H1 (cell line): ENCODE measurements around the gene LRP1. TPM values are rescaled to one million over a fixed set of nuclear protein-coding genes. Genes with fewer than 3 reads are reported as not detected.
A peak's percentile ranks its signal among the peaks of the same experiment; 100 is the strongest.

Source experiments
- CTCF ChIA-PET: fragments of 300-600 bp; sonication (Branson Sonifier 250); formaldehyde crosslinking; loops from one replicate; lab custom pipeline; 2021; ENCODE audit not compliant: partially characterized antibody; lab: Charles Lee
- POLR2A ChIA-PET: fragments of 300-600 bp; sonication (Branson Sonifier 250); formaldehyde crosslinking; loops from one replicate; lab custom pipeline; 2021; ENCODE audit warnings: inconsistent platforms; ENCODE audit not compliant: partially characterized antibody; lab: Charles Lee
- DNase-seq, 2 experiments: peaks; one replicate each; pipeline versions ENCODE4 v3.0.0 to v3.0.0-alpha.2; 2010 to 2022; ENCODE audit warnings: low spot score in 2 of 2, low read depth in 1 of 2, mixed read lengths in 1 of 2
- FAIRE-seq: peaks from 2 replicates; lab custom pipeline; 2011; peaks lifted over from hg19 to GRCh38; lab: Jason Lieb, UNC
- H2AFZ ChIP-seq: 2 replicates; pipeline ENCODE4 v1.8.1; 2012; ENCODE audit warnings: low read length, inconsistent platforms
- H2AK5ac ChIP-seq: 2 replicates; pipeline ENCODE4 v1.6.1; 2013; ENCODE audit warnings: low read depth, low read length
- H2BK120ac ChIP-seq: replicated peaks from 2 replicates; pipeline ENCODE3; 2013; ENCODE audit warnings: low read depth, low read length, inconsistent platforms
- H2BK12ac ChIP-seq: 2 replicates; pipeline ENCODE4 v1.6.1; 2013; ENCODE audit warnings: low read depth, low read length
- H2BK15ac ChIP-seq: 2 replicates; pipeline ENCODE4 v1.6.1; 2013; ENCODE audit warnings: low read length
- H2BK20ac ChIP-seq: 2 replicates; pipeline ENCODE4 v1.6.1; 2013; ENCODE audit warnings: low read length
- H2BK5ac ChIP-seq: 2 replicates; pipeline ENCODE4 v1.6.1; 2013; ENCODE audit warnings: low read depth, low read length
- H3K14ac ChIP-seq: 2 replicates; pipeline ENCODE4 v1.6.1; 2013; ENCODE audit warnings: inconsistent platforms; ENCODE audit not compliant: insufficient read length
- H3K18ac ChIP-seq: 2 replicates; pipeline ENCODE4 v1.6.1; 2013; ENCODE audit warnings: low read length; ENCODE audit errors: extremely low read depth
- H3K23ac ChIP-seq: 2 replicates; pipeline ENCODE4 v1.6.1; 2013; ENCODE audit warnings: inconsistent platforms; ENCODE audit not compliant: insufficient read length
- H3K23me2 ChIP-seq: 2 replicates; pipeline ENCODE4 v1.6.1; 2013; ENCODE audit warnings: low read depth, low read length
- H3K27ac ChIP-seq: 2 replicates; pipeline ENCODE4 v1.6.1; 2011; ENCODE audit warnings: low read depth, low read length, inconsistent platforms
- H3K27me3 ChIP-seq, 4 experiments: replicated peaks in 1 of 4; 1 replicate in 1 of 4; 2 replicates in 3 of 4; pipeline versions ENCODE4 v1.6.1 to v1.8.1; 2011 to 2013; ENCODE audit warnings: low read length in 3 of 4, mild to moderate bottlenecking in 3 of 4, inconsistent platforms in 2 of 4, mixed read lengths in 2 of 4, moderate library complexity in 1 of 4; ENCODE audit not compliant: control insufficient read depth in 3 of 4, insufficient read depth in 3 of 4; ENCODE audit errors: extremely low read depth in 1 of 4
- H3K36me3 ChIP-seq, 4 experiments: 2 replicates each; pipeline versions ENCODE4 v1.6.1 to v1.8.1; 2011 to 2013; ENCODE audit warnings: mild to moderate bottlenecking in 4 of 4, low read length in 3 of 4, moderate library complexity in 2 of 4, control low read depth in 1 of 4, inconsistent platforms in 1 of 4; ENCODE audit not compliant: insufficient read depth in 4 of 4, control insufficient read depth in 2 of 4
- H3K4ac ChIP-seq: replicated peaks from 2 replicates; pipeline ENCODE3; 2013; ENCODE audit warnings: low read length, low read depth, mixed read lengths, inconsistent platforms; ENCODE audit not compliant: insufficient read length
- H3K4me1 ChIP-seq, 4 experiments: replicated peaks in 1 of 4; 1 replicate in 1 of 4; 2 replicates in 3 of 4; pipeline versions ENCODE4 v1.6.1 to v1.8.1; 2011 to 2013; ENCODE audit warnings: low read length in 3 of 4, inconsistent platforms in 2 of 4, mixed read lengths in 1 of 4; ENCODE audit not compliant: insufficient read depth in 4 of 4, control insufficient read depth in 3 of 4
- H3K4me2 ChIP-seq, 2 experiments: 2 replicates each; pipeline versions ENCODE4 v1.6.1 to v1.8.1; 2011 to 2013; ENCODE audit warnings: low read depth in 2 of 2, low read length in 2 of 2, control low read depth in 1 of 2, inconsistent platforms in 1 of 2, mild to moderate bottlenecking in 1 of 2; ENCODE audit not compliant: insufficient read depth in 1 of 2
- H3K4me3 ChIP-seq, 4 experiments: fragments of 200-600, 300-600 bp in 1 of 4; sonication (generic), shearing (Covaris generic), sonication (Bioruptor Twin) in 1 of 4; 2 replicates each; pipeline versions ENCODE4 v1.5.1 to v1.8.1; 2011 to 2016; ENCODE audit warnings: low read length in 4 of 4, low read depth in 3 of 4, control low read depth in 2 of 4, inconsistent platforms in 2 of 4, mild to moderate bottlenecking in 2 of 4, mixed read lengths in 1 of 4, moderate library complexity in 1 of 4; ENCODE audit not compliant: insufficient read depth in 2 of 4; ENCODE audit errors: extremely low read depth in 1 of 4
- H3K56ac ChIP-seq: replicated peaks from 2 replicates; pipeline ENCODE3; 2013; ENCODE audit warnings: low read depth, mild to moderate bottlenecking, mixed read lengths, low read length, inconsistent platforms; ENCODE audit not compliant: insufficient read length
- H3K79me1 ChIP-seq: 2 replicates; pipeline ENCODE4 v1.6.1; 2013; ENCODE audit warnings: low read depth, low read length, control low read depth
- H3K79me2 ChIP-seq, 2 experiments: 2 replicates each; pipeline versions ENCODE4 v1.6.1 to v1.8.1; 2012 to 2013; ENCODE audit warnings: low read length in 2 of 2, mild to moderate bottlenecking in 2 of 2, inconsistent platforms in 1 of 2; ENCODE audit not compliant: insufficient read depth in 2 of 2, control insufficient read depth in 1 of 2
- H3K9ac ChIP-seq, 4 experiments: replicated peaks in 1 of 4; 1 replicate in 1 of 4; 2 replicates in 3 of 4; pipeline versions ENCODE4 v1.6.1 to v1.8.1; 2011 to 2013; ENCODE audit warnings: low read depth in 3 of 4, low read length in 3 of 4, control low read depth in 2 of 4, mild to moderate bottlenecking in 2 of 4, moderate library complexity in 2 of 4, inconsistent platforms in 1 of 4; ENCODE audit errors: extremely low read depth in 1 of 4
- H3K9me3 ChIP-seq, 2 experiments: 2 replicates each; pipeline versions ENCODE4 v1.6.1 to v1.8.1; 2012 to 2013; ENCODE audit warnings: mild to moderate bottlenecking in 2 of 2, moderate library complexity in 2 of 2, control low read depth in 1 of 2, inconsistent platforms in 1 of 2, low read depth in 1 of 2, low read length in 1 of 2, mixed read lengths in 1 of 2; ENCODE audit not compliant: insufficient read depth in 2 of 2
- H4K20me1 ChIP-seq, 2 experiments: replicated peaks in 1 of 2; 2 replicates each; pipeline versions ENCODE3 to v1.8.1; 2011 to 2013; ENCODE audit warnings: inconsistent platforms in 2 of 2, low read length in 2 of 2, mild to moderate bottlenecking in 1 of 2; ENCODE audit not compliant: insufficient read depth in 2 of 2, control insufficient read depth in 1 of 2
- H4K5ac ChIP-seq: 2 replicates; pipeline ENCODE4 v1.6.1; 2013; ENCODE audit warnings: low read length, low read depth, mixed read lengths, inconsistent platforms; ENCODE audit not compliant: insufficient read length
- H4K8ac ChIP-seq: 2 replicates; pipeline ENCODE4 v1.8.0; 2013; ENCODE audit warnings: mild to moderate bottlenecking, moderate library complexity, low read length, inconsistent platforms; ENCODE audit not compliant: insufficient read depth; ENCODE audit errors: extremely low read depth
- H4K91ac ChIP-seq: replicated peaks from 2 replicates; pipeline ENCODE3; 2013; ENCODE audit warnings: low read length, mixed read lengths, inconsistent platforms; ENCODE audit not compliant: insufficient read length
- EP300 ChIP-seq, 2 experiments: IDR thresholded peaks; 1 replicate in 1 of 2; 2 replicates in 1 of 2; pipeline ENCODE4 v1.6.1; 2011 to 2012; ENCODE audit warnings: low read depth in 2 of 2, low read length in 2 of 2, mild to moderate bottlenecking in 2 of 2, borderline replicate concordance in 1 of 2, inconsistent platforms in 1 of 2, moderate library complexity in 1 of 2
- EZH2 ChIP-seq: fragments of 200-600 bp; sonication (generic); IDR thresholded peaks from 2 replicates; pipeline ENCODE4 v1.7.1; 2012; ENCODE audit warnings: low read depth, mild to moderate bottlenecking, moderate library complexity, low read length, inconsistent platforms; ENCODE audit not compliant: severe bottlenecking
- KDM5A ChIP-seq: fragments of 200-600 bp; IDR thresholded peaks from 2 replicates; pipeline ENCODE4 v1.7.1; 2012; ENCODE audit warnings: mild to moderate bottlenecking, low read length, inconsistent platforms, mixed read lengths
- NANOG ChIP-seq: IDR thresholded peaks from 2 replicates; pipeline ENCODE4 v1.6.1; 2011; ENCODE audit warnings: low read length, low read depth, mild to moderate bottlenecking, inconsistent platforms; ENCODE audit not compliant: insufficient read depth, poor library complexity, severe bottlenecking
- RNF2 ChIP-seq: fragments of 200-900, 300-1000 bp; sonication (generic); IDR thresholded peaks from 2 replicates; pipeline ENCODE4 v1.7.1; 2016; ENCODE audit warnings: borderline replicate concordance, low read depth, mild to moderate bottlenecking, antibody characterized with exemption, low read length; ENCODE audit not compliant: poor library complexity, severe bottlenecking; ENCODE audit errors: missing control alignments
- RXRA ChIP-seq: IDR thresholded peaks from 2 replicates; pipeline ENCODE4 v1.6.1; 2011; ENCODE audit warnings: low read depth, mild to moderate bottlenecking, low read length, moderate library complexity; ENCODE audit not compliant: insufficient read depth
- SIN3A ChIP-seq, 2 experiments: IDR thresholded peaks in 1 of 2; conservative IDR thresholded peaks in 1 of 2; 2 replicates each; pipeline ENCODE4 v1.6.1; 2011 to 2012; ENCODE audit warnings: low read length in 2 of 2, improper control_type of control experiment in 1 of 2, low read depth in 1 of 2, mild to moderate bottlenecking in 1 of 2
- TBP ChIP-seq: IDR thresholded peaks from 2 replicates; pipeline ENCODE4 v1.6.1; 2011; ENCODE audit warnings: low read depth, low read length, improper control_type of control experiment
- WGBS, 2 experiments: shearing (Covaris generic) in 1 of 2; methylation state at CpG; one replicate each; pipeline versions ENCODE4 v1.1.6 to v1.1.7; 2013 to 2015; ENCODE audit warnings: low lambda C conversion rate in 2 of 2, mixed read lengths in 2 of 2, inconsistent platforms in 1 of 2, low coverage in 1 of 2, missing lambda C conversion rate in 1 of 2; ENCODE audit not compliant: insufficient replicate concordance in 2 of 2, insufficient coverage in 1 of 2, insufficient read length in 1 of 2; ENCODE audit errors: extremely low coverage in 1 of 2, missing lambda C conversion rate in 1 of 2; 5-methylcytosine and 5-hydroxymethylcytosine counted together
- polyA plus RNA-seq, 7 experiments: library from polyadenylated mRNA; depleted of rRNA in 3 of 7; stranded (reverse) in 5 of 7; unstranded in 2 of 7; fragments of >200 nt in 5 of 7; fragments of 200-250 nt in 2 of 7; gene quantifications; 1 replicate in 5 of 7; 2 replicates in 1 of 7; 4 replicates in 1 of 7; pipeline versions ENCODE4 v1.2.1 to v1.2.3, GENCODE V29; 2011 to 2013; ENCODE audit warnings: missing spikeins in 2 of 7, mixed read lengths in 2 of 7
- total RNA-seq: library from RNA; stranded (reverse); fragmentation: NEBNext Ultra II Directional; extraction: Animal tissue kit (Norgen Biotek cat#: 25700); gene quantifications from 2 replicates; pipeline ENCODE4 v1.2.1, GENCODE V29; 2021
- TF ChIP-seq, protein P1 (sequence below): IDR thresholded peaks from 2 replicates; pipeline ENCODE4 v1.6.1; 2012; ENCODE audit warnings: inconsistent platforms

Gene LRP1
- total and polyA plus RNA-seq, 2 of the 8 experiments (the other 6 are each of a cell fraction or from before 2014, with no cell fraction given): 35.3 to 92.5 TPM

DNA sequence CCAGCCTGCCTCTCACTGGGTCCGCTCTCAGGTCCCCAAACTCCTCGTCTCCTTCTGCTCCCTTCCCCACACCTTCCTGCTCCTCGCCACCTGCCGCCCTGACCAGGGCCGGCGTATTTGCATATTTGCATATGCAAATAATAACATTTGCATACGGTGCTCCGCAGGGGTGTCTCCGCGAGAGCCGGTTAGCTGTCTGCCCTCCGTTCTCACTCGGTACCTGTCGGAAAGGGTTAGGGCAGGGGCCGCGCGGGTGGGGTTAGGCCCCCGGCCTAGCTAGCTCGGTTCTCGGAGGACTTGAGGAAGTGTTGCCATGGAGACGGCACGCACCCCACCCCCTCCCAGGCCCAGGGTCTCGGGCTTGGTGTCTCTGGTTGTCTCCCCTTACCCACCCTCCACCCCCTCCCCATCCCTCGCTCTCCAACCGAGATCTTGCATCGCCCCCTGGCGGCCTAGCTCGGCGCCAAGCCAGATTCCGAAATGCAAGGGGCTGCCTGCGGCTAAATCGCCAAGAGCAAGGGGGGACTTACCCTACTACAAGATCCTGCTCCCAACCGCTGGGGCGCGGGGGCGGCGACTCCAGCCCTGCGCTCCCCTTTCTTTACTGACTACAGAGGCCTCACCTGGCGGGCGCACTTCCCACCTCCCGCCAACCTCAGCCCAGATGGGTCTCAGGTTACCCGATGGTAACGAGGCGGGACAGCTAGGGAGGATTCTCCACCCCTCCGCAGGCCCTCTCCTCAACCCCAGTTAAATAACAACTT, 114.6 kb downstream of the LRP1 start:
- WGBS, 2 experiments: 1% methylated on average over 34 of the region's 45 CpGs; no CpG with 5 or more reads in 1 of the 2 experiments
- Histone ChIP-seq H3K14ac (no peak overlapping the region), H4K8ac (no peak overlapping the region; the same call in 1 of the 2 replicates), H3K79me1 (no peaks in the 10 kb centered on the region), H3K27ac (no peak overlapping the region), H2BK12ac (0 out of 2 replicates have a peak overlapping the region, but pooled peaks have one; percentile 27), H3K79me2 (no peaks in the 10 kb centered on the region), H2BK15ac (no peak overlapping the region), H3K56ac (no peak overlapping the region), H3K18ac (no peak overlapping the region), H4K20me1 (peaks cover 2 to 8% of the 10 kb centered on the region in 2 experiments), H3K4ac (no peak overlapping the region), H2BK5ac (no peak overlapping the region; the same call in 1 of the 2 replicates), H2BK20ac (0 out of 2 replicates have a peak overlapping the region, but pooled peaks have one; percentile 48), H3K9ac (peak overlapping the region in 2 of 4 experiments; percentile 42 to 48; a peak in 2 of 7 replicates), H3K4me1 (peaks cover 5 to 42% (median 28%) of the 10 kb centered on the region in 4 experiments), H3K4me2 (peak overlapping the region; percentile 89 to 91), H3K23ac (no peak overlapping the region), H4K91ac (no peak overlapping the region), H4K5ac (no peak overlapping the region), H3K9me3 (no peaks in the 10 kb centered on the region), H3K23me2 (peaks cover 25% of the 10 kb centered on the region), H2BK120ac (no peak overlapping the region), H3K36me3 (no peaks in the 10 kb centered on the region), H2AFZ (no peak overlapping the region), H3K27me3 (peaks cover 40 to 59% (median 53%) of the 10 kb centered on the region in 4 experiments), H2AK5ac (no peak overlapping the region), H3K4me3 (peak overlapping the region; percentile 36 to 67 (median 56))
- peak; percentile 89 to 100 for DNase-seq
- CTCF ChIA-PET: interaction anchor here (0.5 to 27.9 kb wide), 29 partner anchors 8 to 606 kb away, joined by 3 to 726 read pairs (median 4); partner anchors contain the start of genes GLI1, INHBE, NXPH4 and SHMT2
- no peak for FAIRE-seq
- POLR2A ChIA-PET: interaction anchor here (0.7 to 23.7 kb wide), 13 partner anchors 13 to 277 kb away, joined by 3 to 852 read pairs (median 5); partner anchors contain the start of genes LRP1, NXPH4 and SHMT2
- TF ChIP-seq RXRA (no peak), EP300 (IDR thresholded peaks at IDR 0.05; ENCODE audit: borderline replicate concordance in 1 of 2, low read depth in 2 of 2, low read length in 2 of 2) (no peak), NANOG (no peak), EZH2 (no peak), TBP (no peak), KDM5A (no peak), SIN3A (conservative IDR thresholded peaks at IDR 0.05 in 1 of 2, IDR thresholded peaks at IDR 0.05 in 1 of 2; ENCODE audit: low read depth in 1 of 2, low read length in 2 of 2) (peak; percentile 33 to 80; a peak in 2 of 4 replicates), RNF2 (no peak)
- TF ChIP-seq, protein P1, sequence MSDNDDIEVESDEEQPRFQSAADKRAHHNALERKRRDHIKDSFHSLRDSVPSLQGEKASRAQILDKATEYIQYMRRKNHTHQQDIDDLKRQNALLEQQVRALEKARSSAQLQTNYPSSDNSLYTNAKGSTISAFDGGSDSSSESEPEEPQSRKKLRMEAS: peak; percentile 50
